Effector memory CD4-positive, alpha-beta T cell (primary cell): ENCODE results near the gene FDPS.
A peak's percentile ranks its signal among the peaks of the same experiment; 100 is the strongest.

Experiments used
- DNase-seq, 3 donors: peaks; one replicate each; pipeline ENCODE4 v3.0.0-alpha.2; 2020
- H3K27ac ChIP-seq: 2 replicates; pipeline ENCODE4 v1.7.0; 2013; ENCODE audit warnings: mild to moderate bottlenecking, low read length, moderate library complexity; ENCODE audit not compliant: insufficient read depth, poor library complexity, severe bottlenecking
- H3K27me3 ChIP-seq: replicated peaks from 2 replicates; pipeline ENCODE4 v1.7.0; 2013; ENCODE audit warnings: mild to moderate bottlenecking, low read length; ENCODE audit not compliant: insufficient read depth, control insufficient read depth, poor library complexity, severe bottlenecking
- H3K36me3 ChIP-seq: 2 replicates; pipeline ENCODE4 v1.7.0; 2013; ENCODE audit warnings: mild to moderate bottlenecking, low read length, moderate library complexity; ENCODE audit not compliant: control insufficient read depth, insufficient read depth
- H3K4me1 ChIP-seq: 2 replicates; pipeline ENCODE4 v1.7.0; 2013; ENCODE audit warnings: low read length, mild to moderate bottlenecking; ENCODE audit not compliant: control insufficient read depth, insufficient read depth, poor library complexity, severe bottlenecking
- H3K4me3 ChIP-seq: 2 replicates; pipeline ENCODE4 v1.7.0; 2013; ENCODE audit warnings: low read length, low read depth, mild to moderate bottlenecking; ENCODE audit not compliant: insufficient read depth, poor library complexity, severe bottlenecking
- H3K9me3 ChIP-seq: 2 replicates; pipeline ENCODE4 v1.7.0; 2013; ENCODE audit warnings: mild to moderate bottlenecking, low read length, moderate library complexity; ENCODE audit not compliant: control insufficient read depth

The FDPS gene

GRCh38 chr1:155297384-155297783 lies 11.3 kb upstream of the FDPS start:
- peaks cover 5% of the 10 kb centered on the region for H3K4me1 ChIP-seq
- peaks cover 8% of the 10 kb centered on the region for H3K27me3 ChIP-seq
- no peak overlapping the region for H3K4me3 ChIP-seq
- H3K9me3 ChIP-seq = no peaks in the 10 kb centered on the region
- no peak overlapping the region for H3K27ac ChIP-seq
- H3K36me3 ChIP-seq = no peaks in the 10 kb centered on the region
- DNase-seq = no peak

GRCh38 chr1:155300024-155300423 lies 8.6 kb upstream of the FDPS start:
- DNase-seq = no peak
- Histone ChIP-seq H3K36me3 (no peaks in the 10 kb centered on the region), H3K4me1 (peaks cover 4% of the 10 kb centered on the region), H3K4me3 (no peak overlapping the region), H3K9me3 (no peaks in the 10 kb centered on the region), H3K27ac (no peak overlapping the region), H3K27me3 (peaks cover 5% of the 10 kb centered on the region)

GRCh38 chr1:155300553-155301329 lies 7.9 kb upstream of the FDPS start:
- Histone ChIP-seq H3K4me1 (no peaks in the 10 kb centered on the region), H3K27me3 (no peaks in the 10 kb centered on the region), H3K36me3 (no peaks in the 10 kb centered on the region), H3K27ac (no peak overlapping the region), H3K4me3 (no peak overlapping the region), H3K9me3 (no peaks in the 10 kb centered on the region)
- DNase-seq = no peak

DNA sequence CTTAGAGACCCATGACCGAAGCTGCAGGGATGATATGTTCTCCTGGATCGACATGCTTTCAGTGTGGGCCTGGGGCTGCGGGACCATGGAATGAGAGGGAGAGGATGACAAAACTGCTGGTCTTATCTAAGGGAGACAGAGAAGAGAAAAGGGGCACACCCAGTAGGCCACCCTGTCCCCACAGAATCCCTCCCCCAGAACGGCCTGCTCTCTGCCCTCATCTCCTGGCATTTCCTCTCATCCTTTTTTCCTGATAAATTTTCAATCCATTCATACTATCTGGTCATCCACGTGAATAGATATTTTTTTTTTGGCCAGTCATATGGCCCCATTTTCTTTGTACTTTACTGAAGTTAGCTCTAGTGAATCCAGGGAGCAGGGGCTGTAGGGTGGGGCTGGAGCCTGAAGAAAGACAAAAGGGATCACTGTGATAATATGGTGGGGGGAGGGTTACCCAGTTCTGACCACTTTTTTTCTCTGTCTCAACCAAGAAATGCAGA lies 7.3 kb upstream of the FDPS start, which contains the start of gene PKLR:
TSS of gene PKLR (minus strand) at position 97 of the 500 bp plus-strand sequence. CDS start at position 54, 43 bp downstream.
- no peaks in the 10 kb centered on the region for H3K27me3 ChIP-seq
- no peak for DNase-seq
- H3K4me3 ChIP-seq = no peak within 1 kb of the TSS
- H3K4me1 ChIP-seq = no peaks in the 10 kb centered on the region
- H3K36me3 ChIP-seq = no peaks in the 10 kb centered on the region
- no peaks in the 10 kb centered on the region for H3K9me3 ChIP-seq
- H3K27ac ChIP-seq = no peak within 1 kb of the TSS

DNA sequence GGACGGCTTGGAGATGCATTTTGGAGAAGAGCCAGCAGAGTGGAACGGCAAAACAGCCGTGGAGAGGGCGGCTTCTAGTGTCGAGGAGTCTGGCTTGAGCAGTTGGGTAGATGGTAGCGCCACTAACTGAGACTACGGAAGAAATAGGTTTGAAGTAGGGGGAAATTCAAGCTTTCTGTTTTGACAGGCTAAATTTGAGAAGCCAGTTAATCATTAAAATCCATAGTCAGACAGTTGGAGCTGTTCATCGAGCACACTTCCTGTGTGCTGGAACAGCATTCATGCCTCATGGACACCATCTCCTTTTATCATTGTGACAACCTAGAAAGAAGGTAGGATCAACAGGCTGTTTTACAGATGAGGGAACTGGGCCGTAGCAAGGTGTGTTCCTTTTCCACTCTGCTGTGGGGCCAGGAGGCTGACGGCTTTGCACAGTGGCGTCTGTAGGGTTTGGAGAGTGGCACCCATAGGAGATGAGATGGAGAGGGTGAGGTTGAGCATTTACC lies 4.1 kb upstream of the FDPS start:
- no peaks in the 10 kb centered on the region for H3K36me3 ChIP-seq
- H3K4me3 ChIP-seq = no peak overlapping the region
- H3K27ac ChIP-seq = no peak overlapping the region
- no peaks in the 10 kb centered on the region for H3K9me3 ChIP-seq
- no peaks in the 10 kb centered on the region for H3K27me3 ChIP-seq
- peaks cover 6% of the 10 kb centered on the region for H3K4me1 ChIP-seq
- no peak for DNase-seq

- H3K27ac ChIP-seq = no peak overlapping the region
Measured at GRCh38 chr1:155305881-155306391, 2.7 kb upstream of the FDPS start.

GRCh38 chr1:155307247-155307740 lies 1.4 kb upstream of the FDPS start:
- Histone ChIP-seq H3K9me3 (no peaks in the 10 kb centered on the region), H3K4me1 (peaks cover 10% of the 10 kb centered on the region), H3K27ac (no peak overlapping the region), H3K27me3 (no peaks in the 10 kb centered on the region), H3K4me3 (no peak overlapping the region), H3K36me3 (no peaks in the 10 kb centered on the region)
- DNase-seq = no peak

More at GRCh38 chr1:155305881-155306391, 2.7 kb upstream of the FDPS start:
- Histone ChIP-seq H3K9me3 (no peaks in the 10 kb centered on the region), H3K4me3 (no peak overlapping the region), H3K4me1 (peaks cover 10% of the 10 kb centered on the region), H3K27me3 (no peaks in the 10 kb centered on the region), H3K36me3 (no peaks in the 10 kb centered on the region)
- no peak for DNase-seq

DNA sequence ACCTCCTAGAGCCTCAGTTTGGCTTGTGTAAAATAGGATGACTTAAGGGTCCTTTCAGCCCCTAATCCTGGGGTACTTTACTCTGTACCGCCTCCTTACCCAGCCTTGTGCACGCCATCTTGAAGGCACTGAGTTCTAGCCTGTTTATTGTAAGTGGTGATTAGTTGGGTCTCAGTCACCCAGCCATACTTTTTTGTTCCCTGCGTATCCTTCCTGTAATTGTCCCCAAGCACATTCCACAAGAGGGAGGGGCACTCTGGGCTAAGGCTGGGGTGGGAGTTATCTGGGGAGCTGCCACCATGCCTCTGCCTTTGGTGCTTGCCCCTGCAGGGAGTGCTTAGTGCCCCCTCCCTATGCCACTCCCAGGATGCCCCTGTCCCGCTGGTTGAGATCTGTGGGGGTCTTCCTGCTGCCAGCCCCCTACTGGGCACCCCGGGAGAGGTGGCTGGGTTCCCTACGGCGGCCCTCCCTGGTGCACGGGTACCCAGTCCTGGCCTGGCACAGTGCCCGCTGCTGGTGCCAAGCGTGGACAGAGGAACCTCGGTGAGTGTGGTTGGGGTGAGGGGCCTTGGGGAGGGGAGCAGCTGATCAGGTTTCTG lies 856 bp downstream of the FDPS start:
- H3K36me3 ChIP-seq = no peaks in the 10 kb centered on the region
- DNase-seq = no peak
- H3K27ac ChIP-seq = peak overlapping the region; percentile 74
- peaks cover 10% of the 10 kb centered on the region for H3K4me1 ChIP-seq
- no peaks in the 10 kb centered on the region for H3K27me3 ChIP-seq
- no peaks in the 10 kb centered on the region for H3K9me3 ChIP-seq
- peak overlapping the region; percentile 55 for H3K4me3 ChIP-seq

- Histone ChIP-seq H3K27me3 (no peaks in the 10 kb centered on the region), H3K4me1 (peaks cover 10% of the 10 kb centered on the region), H3K36me3 (peaks cover 8% of the 10 kb centered on the region), H3K9me3 (no peaks in the 10 kb centered on the region), H3K4me3 (no peak overlapping the region), H3K27ac (no peak overlapping the region)
- DNase-seq = no peak
Measured at GRCh38 chr1:155313261-155313660, 4.6 kb downstream of the FDPS start.

- Histone ChIP-seq H3K4me3 (no peak overlapping the region), H3K36me3 (peaks cover 11% of the 10 kb centered on the region), H3K27ac (no peak overlapping the region), H3K4me1 (peaks cover 10% of the 10 kb centered on the region), H3K27me3 (no peaks in the 10 kb centered on the region), H3K9me3 (no peaks in the 10 kb centered on the region)
- DNase-seq = no peak
Measured at GRCh38 chr1:155316922-155317321, 8.3 kb downstream of the FDPS start.
